GM19240 (cell line): Measurements from ENCODE around the gene ISL2.
"Not testable (repeated sequence)": the region's sequence is repeated elsewhere in the genome, so short reads cannot be mapped to it uniquely, and the experiment has no call there.

Source experiments
- DNase-seq: peaks from one replicate; pipeline ENCODE4 v3.0.0; 2011; ENCODE audit warnings: low spot score; ENCODE audit not compliant: insufficient read length

The ISL2 gene

GRCh38 chr15:76336254-76337058 lies at the start of gene ISL2:
Gene ISL2, plus strand, starts transcription at chr15:76336773. Its CDS starts 111 bp downstream, at chr15:76336884.
- peak; percentile 92 for DNase-seq

- DNase-seq = no peak
Measured at GRCh38 chr15:76289582-76289981, 47.0 kb upstream of the ISL2 start.

- no peak for DNase-seq
Measured at GRCh38 chr15:76293361-76293760, 43.2 kb upstream of the ISL2 start.

- not testable (repeated sequence) for DNase-seq
Measured at GRCh38 chr15:76294463-76294862, 42.1 kb upstream of the ISL2 start.

- DNase-seq = no peak
Measured at GRCh38 chr15:76296849-76297248, 39.7 kb upstream of the ISL2 start.

GRCh38 chr15:76297951-76298350 lies 38.6 kb upstream of the ISL2 start:
- DNase-seq = not testable (repeated sequence)

- no peak for DNase-seq
Measured at GRCh38 chr15:76298986-76299385, 37.6 kb upstream of the ISL2 start.

- no peak for DNase-seq
Measured at GRCh38 chr15:76299786-76300185, 36.8 kb upstream of the ISL2 start.

- no peak for DNase-seq
Measured at GRCh38 chr15:76303909-76304308, 32.7 kb upstream of the ISL2 start.

GRCh38 chr15:76309601-76310330 lies 26.8 kb upstream of the ISL2 start:
- no peak for DNase-seq

- no peak for DNase-seq
Measured at GRCh38 chr15:76310475-76311099, 26.0 kb upstream of the ISL2 start.

- peak; percentile 95 for DNase-seq
Measured at GRCh38 chr15:76311100-76311953, 25.2 kb upstream of the ISL2 start, which contains the start of gene ETFA. Gene ETFA, minus strand, starts transcription at chr15:76311469. Its CDS starts 81 bp downstream, at chr15:76311388.

- DNase-seq = no peak
Measured at GRCh38 chr15:76312540-76313174, 23.9 kb upstream of the ISL2 start.

GRCh38 chr15:76313175-76313567 lies 23.4 kb upstream of the ISL2 start:
- DNase-seq = not testable (repeated sequence)

GRCh38 chr15:76313731-76314130 lies 22.8 kb upstream of the ISL2 start:
- no peak for DNase-seq

GRCh38 chr15:76320012-76320411 lies 16.6 kb upstream of the ISL2 start:
- no peak for DNase-seq

GRCh38 chr15:76321171-76321570 lies 15.4 kb upstream of the ISL2 start:
- DNase-seq = no peak

- DNase-seq = no peak
Measured at GRCh38 chr15:76321602-76322001, 15.0 kb upstream of the ISL2 start.

- DNase-seq = no peak
Measured at GRCh38 chr15:76324066-76324465, 12.5 kb upstream of the ISL2 start.

- no peak for DNase-seq
Measured at GRCh38 chr15:76325704-76326103, 10.9 kb upstream of the ISL2 start.
